C1 segment of cervical spinal cord (tissue), 14 donors: ENCODE measurements around the gene PSME3IP1.
"Not testable (repeated sequence)": the region's sequence is repeated elsewhere in the genome, so short reads cannot be mapped to it uniquely, and the experiment has no call there.

ENCODE experiments used
- DNase-seq, 14 donors: peaks; one replicate each; lab custom pipeline; 2025; lab: John Stamatoyannopoulos, UW

The PSME3IP1 gene

DNA sequence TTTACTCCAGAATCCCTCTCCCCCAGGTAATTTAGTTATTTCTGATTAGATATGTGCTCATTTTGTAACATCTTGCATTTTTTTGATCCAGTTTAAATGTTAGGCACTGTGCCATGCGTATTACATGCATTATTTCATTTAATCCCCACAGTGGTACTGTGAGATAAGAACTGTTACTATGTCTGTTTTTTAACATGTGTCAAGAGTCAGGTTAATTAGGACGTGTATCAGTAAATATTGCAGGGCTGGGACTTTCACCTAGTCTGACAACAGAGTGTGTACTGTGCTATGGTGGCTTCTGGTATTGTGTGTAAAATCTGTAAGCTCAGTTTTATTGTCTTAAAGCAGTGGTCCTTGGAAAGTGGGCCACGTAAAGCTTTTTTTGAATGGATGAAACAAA lies 10.9 kb upstream of the PSME3IP1 start:
- no peak for DNase-seq

DNA sequence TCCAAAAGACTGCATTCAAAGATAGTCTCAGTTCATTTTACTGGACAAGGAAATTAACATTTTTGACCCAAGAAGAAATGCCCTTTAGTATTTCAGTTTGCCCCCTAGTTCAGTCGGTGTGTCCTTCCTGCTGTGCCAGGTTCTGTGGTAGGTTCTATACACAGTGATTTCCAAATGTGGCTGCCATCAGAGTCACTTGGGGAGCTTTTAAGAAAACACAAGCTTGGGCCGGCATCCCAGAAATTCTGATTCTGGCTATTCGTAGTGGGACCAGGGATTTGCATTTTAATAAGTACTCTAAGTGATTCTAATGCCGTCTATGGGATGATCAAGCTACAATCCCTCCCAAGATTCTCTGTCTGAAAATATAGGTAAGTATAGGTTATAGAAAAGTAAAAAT lies 10.4 kb upstream of the PSME3IP1 start:
- peak in 3 of 14 donors; percentile 2 to 28 (median 6) for DNase-seq

DNA sequence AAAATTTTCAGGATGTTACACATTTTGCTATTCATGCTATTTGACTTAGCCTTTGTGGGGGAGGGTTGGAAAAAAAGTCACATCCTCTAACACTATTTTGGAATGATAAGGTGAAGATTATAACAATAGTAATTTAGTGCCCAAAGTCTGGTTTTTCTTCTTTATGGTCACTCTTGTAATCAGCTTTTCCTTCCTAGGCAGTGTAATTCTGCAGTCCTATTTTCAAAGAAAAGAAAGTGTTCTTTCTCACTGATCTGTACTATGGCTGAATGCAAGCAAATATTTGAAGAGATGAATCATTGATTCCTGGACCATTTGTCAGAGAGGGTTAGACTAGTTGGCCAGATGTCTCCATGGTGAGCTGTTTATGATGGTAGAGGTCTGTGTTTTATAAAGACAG lies 8.7 kb upstream of the PSME3IP1 start:
- DNase-seq, result no peak

DNA sequence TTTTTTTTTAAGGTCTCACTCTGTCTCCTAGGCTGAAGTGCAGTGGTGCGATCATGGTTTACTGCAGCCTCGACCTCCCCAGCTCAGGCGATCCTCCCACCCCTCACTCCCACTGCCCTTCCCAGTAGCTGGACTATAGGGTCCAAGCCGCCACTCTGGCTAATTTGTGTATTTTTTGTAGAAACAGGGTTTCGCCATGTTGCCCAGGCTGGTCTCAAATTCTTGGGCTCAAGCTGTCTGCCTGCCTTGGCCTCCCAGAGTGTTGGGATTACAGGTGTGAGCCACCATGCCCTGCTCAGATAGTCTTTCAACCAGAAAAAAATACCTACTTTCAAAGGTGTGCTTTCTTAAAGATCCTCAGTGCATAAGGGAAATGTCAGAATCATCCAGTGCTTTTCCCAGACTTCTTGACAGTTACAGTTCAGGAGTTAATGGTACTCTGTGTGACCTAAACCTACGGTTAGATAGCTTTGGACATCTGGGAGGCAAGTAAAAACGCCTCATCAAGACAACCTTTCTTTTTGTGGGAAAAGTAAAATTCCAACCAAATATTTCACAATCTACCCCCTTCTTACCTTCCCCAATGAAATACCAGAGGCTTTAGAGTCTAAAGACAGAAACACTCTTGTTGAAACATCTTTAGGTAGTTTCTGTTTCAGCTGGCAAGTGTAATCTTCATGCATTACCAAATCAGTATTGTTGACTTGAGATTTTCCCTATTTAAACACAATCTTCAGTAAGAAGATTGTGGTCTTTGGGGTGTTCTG lies 7.1 kb upstream of the PSME3IP1 start:
- no peak for DNase-seq

DNA sequence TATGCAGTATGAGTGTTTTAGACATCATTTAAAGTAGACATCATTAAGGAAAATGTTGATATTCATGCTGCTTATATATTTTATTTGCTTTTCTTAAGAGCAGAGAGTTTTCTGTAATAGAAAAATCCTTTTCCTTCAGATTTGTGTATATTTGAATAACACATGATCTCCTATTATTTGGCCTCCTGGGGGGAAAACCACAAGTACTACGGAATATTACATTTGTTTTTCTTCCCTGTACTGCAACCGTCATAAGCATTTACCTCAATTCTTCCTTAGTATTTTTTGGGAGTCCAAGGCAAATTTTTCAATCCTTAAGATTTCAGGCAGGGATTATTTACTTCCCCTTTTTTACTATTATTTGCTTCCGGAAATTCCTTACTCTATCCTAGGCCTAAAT lies 6.3 kb upstream of the PSME3IP1 start:
- no peak for DNase-seq

DNA sequence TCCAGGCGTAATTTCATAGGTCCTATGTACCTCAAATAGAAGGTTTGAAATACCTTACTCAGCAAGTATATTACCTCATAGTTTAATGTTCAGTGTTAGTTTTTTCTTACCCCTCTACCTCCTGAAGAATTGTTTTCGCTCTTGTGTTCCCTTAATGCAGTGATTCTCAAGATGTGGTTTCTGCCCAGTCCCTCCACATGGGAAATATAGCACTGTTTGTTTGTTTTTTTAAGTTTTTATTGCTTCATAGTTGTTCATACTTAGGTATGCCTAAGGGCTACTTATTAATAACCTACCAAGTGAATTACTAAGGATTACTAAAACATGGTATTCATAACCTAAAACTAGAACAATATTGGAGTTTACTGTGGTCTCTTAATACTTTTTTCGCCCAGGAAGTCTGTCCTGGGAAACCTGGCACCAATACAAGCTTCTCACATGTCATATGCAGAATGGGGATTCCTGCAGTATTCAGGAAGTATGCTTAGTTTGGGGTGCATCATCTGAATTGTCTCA lies 5.3 kb upstream of the PSME3IP1 start:
- DNase-seq, result no peak

DNA sequence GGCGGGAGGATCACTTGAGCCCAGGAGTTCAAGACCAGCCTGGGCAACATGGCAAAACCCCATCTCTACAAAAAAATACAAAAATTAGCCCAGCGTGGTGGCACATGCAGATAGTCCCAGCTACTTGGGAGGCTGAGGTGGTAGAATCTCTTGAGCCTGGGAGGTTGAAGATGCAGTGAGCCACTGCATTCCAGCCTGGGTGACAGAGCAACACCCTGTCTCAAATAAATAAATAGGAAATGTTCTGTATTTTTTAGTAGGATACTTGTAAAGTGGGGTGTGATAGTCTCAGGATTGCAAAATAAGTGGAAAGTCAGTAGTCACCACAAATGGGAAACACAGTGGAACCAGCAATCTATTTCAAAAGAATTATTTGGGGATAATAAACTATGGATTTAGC lies 4.3 kb upstream of the PSME3IP1 start:
- DNase-seq, result no peak

DNA sequence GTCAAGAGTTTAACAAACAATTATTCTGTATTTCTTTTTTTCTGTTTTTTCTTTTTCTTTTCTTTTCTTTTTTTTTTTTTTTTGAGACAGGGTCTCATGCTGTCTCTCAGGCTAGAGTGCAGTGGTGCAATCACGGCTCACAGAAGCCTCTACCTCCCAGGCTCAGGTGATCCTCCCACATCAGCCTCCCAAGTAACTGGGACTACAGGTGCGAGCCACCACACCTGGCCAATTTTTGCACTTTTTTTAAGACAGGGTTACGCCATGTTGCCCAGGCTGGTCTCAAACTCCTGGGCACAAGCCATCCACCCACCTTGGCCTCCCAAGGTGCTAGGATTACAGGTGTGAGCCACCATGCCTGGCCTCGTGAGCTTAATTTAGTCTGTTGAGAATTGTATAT lies 3.7 kb upstream of the PSME3IP1 start:
- DNase-seq, result not testable (repeated sequence)

DNA sequence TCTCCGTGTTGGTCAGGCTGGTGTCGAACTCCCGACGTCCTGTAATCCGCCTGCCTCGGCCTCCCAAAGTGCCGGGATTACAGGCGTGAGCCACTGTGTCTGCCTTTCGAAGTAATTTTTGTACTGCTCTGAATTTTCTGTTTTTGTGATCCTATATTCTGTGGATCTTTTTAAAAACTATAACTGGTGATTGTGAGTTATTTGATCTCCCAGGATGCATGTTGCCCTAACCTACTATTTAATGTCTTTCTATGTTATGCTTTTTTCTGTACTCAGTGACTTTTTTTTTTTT lies 2.8 kb upstream of the PSME3IP1 start:
- DNase-seq, result no peak

DNA sequence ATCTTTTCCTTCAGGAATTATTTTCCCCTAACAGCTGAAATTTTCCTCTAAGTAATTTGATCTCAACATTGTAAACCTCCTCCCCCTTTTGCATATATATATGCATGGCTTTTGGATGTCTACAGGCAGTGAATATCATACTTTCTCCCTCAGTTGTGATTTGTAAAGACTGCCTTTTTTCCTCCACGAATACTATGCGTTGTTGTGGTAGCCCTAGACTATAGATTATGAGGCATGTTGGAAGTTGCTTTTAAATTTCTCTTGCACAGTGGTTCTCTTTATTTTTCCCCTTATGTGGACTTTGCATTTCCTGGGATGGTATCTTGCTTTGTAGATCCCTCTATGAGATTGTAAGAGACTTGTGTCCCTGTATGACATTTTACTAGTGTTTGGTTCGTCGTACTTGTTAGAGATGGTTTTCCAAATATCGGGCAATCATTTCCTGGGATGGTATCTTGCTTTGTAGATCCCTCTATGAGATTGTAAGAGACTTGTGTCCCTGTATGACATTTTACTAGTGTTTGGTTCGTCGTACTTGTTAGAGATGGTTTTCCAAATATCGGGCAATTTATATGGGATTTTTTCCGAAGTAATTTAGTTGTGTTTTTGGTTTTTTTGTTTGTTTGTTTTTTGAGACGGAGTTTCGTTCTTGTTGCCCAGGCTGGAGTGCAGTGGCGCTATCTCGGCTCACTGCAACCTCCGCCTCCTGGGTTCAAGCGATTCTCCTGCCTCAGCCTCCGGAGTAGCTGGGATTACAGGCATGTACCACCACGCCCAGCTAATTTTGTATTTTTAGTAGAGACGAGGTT lies 2.3 kb upstream of the PSME3IP1 start:
- not testable (repeated sequence) for DNase-seq

DNA sequence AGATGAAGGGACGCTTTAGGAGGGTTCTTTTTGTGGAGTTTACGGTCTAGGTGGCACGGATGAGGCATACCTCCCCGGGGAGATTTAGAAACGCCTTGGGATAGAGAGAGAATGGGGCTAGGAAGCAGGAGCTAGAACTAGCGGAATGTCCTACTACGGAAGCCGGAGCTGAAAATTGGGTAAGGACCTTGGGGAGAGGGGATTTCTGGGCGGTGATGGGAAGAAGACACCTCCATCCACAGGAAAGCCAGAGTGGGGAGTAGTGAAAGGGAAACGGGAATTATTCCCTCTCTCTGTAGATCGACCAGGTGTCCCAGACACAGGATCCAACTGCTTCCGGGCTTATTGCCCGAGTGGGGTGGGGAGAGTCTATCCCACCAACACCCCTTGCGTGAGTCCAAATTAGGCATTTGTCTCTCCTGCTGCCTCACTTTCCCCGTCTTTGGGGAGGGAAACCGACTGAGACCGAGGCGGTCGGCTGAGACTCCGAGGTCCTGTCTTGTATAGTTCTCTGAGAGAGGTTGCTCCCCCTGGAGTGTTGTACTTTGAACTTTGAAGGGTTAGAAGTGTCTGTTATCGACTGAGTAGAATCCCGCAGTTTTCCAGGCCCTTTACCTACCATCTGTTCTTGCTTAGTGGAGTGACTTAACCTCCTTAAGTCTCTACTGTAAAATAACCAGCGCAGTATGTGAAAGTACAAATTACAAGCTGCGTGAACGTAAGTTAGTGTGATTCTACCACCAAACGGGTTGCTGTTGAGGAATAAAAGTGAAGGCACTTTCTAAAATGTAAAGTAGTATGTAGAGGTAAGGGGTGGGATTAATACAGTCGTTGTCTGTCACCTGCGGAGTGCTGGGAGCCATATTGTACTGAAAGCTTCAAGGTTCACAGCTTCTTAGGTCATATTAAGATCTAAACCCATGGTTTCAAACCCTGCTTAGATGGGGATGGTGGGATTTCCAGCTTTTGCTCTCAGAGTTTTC lies 1.3 kb upstream of the PSME3IP1 start:
- DNase-seq, result peak in 3 of 14 donors; percentile 9 to 53 (median 21)

DNA sequence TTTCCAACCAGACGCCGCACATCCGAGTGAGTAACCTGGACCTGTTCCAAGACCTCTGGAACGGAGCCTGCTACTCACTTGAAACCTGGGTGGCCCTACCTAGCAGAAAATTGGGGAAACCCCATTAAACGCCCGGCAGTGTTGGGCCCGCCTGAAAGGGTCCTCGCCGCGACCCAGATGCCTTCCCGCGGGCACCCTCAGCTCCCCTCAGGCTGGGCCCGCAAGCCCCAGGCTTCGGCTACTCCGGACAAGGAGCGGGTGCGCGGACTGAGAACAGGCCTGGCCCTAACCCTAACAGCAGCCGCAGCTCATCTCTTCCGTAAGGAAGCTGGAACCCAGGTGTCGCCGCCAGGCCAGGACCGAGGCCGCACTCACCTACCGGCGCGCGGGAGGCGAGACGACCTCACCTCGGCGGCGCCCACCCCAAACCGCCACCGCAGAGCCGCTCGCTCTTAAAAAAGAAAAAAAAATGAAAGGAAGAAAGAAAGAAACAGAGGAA lies 344 bp downstream of the PSME3IP1 start:
- DNase-seq, result peak in 10 of 14 donors; percentile 40 to 81 (median 62)

DNA sequence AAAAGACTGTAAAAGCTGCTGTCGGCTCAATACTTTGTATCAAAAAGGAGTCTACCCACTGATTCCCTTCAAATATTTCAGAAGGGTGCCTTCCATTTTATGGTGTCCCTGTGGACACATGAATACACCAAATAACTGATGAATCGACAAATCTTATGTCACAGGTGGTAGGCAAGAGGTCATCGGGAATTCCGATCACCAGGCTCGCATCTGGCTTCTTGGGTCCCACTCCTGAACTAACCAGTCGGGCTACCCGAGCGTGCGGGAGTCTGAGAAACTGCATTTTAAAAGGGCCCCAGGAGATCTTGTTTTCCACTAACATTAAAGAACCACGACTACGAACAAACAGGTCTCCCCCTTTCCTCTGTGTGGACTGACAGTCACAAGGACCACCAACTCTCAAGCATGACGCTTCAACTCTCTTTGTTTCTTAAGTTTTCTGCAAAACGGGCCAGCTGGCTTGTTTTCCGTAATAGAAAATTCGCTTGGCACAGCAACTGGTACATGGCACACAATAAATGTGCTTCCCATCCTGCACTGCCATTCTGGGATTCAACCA lies 873 bp downstream of the PSME3IP1 start:
- DNase-seq, result peak in 1 of 14 donors; percentile 53

DNA sequence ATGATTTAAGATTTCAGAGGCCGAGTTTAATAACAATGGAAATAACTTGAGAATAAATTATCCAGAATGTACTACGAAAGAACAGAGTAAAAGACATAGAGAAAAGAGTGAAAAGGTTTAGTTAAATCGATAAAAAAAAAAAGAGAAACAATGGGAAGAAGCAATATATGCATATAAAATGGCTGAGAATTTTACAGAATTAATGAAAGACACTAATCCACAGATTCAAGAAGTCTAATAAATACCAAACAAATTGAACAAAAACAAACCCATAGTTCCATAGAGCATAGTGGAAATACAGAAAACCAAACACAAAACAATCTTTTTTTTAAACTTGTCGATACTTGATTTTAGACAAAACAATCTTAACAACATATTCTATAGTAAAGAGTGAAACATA lies 1.7 kb downstream of the PSME3IP1 start:
- no peak for DNase-seq

DNA sequence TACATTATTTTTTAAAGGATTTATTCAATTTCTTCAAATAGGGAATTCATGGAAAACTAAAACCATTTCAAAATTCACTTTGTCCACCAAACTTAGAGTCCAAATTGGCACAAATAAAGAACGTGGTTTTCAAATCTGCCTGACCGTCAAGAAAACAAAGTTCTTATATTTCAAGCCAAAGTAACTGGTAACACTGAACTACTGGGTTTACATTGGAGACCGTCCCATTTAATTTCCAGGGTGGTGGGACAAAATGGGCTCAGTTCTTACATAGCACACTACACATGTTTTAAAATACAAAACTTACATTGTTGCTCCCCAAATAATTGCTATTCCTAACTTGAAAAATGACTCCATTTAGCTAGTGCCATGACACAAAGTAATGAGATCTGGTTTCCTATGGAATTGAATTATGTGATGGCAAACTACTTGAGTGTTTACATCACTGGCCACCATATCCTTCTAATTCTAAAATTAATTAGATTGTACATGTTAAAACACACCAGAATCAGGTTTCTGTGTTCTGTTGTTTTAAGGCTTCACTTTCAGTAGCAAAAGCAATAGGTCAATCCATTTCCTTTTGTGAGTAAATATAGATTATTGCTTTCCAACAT lies 6.5 kb downstream of the PSME3IP1 start:
- DNase-seq, result no peak

DNA sequence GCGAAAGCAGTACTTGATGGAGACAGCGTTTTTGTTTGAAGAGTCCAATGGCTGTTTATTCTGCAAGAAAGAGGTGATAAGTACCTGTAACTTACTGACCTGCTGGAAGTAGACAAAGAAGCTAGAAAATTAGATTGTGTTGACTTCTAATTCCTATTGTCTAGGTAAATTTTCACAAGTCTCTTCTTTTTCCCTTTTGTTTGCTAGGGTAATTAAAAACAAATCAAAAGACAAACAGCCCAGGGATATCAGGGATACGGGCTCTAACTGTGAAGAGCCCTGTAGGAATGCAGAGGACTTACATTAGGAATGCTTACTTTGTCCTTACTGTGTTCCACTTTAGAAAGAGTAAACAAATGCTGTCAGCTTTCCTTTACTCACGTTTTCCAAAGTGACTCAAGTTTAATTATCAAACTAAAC lies 7.0 kb downstream of the PSME3IP1 start:
- DNase-seq, result no peak

DNA sequence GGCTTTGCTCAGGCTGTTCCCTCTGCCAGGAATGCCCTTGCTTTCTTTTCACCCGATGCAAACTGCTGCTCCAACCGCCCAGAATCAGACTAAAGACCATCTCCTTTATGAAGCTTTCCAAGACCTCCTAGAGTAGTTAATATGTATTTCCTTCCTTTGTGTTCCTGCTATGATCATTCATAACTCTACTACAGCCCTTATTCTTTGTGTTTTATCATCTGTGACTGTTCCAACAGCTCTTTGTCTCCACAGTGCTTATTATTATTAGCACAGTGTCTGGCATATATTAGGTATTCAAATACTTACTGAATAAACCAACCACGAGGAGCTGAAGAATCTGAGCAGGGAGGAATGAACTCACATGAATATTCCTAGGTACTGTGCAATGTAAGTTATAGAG lies 7.6 kb downstream of the PSME3IP1 start:
- DNase-seq, result no peak

DNA sequence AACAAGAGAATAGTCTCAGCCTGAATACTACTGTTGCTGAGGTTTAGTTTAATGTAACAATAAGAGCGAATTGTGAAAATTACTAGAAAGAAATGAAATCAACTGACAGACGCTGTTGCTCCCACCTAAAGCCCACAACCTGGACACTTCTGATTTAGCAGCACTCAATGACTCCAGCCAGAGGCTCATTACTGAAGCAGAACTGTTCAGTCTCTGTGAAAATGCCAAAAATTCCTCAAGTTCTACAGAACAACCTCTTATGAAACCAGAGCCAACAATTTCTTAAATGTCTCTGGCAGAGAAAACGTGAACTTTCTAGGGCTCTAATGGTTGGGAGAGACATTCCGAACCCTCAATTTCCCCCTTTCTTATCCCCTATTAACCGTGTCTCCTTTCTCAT lies 9.9 kb downstream of the PSME3IP1 start:
- no peak for DNase-seq

DNA sequence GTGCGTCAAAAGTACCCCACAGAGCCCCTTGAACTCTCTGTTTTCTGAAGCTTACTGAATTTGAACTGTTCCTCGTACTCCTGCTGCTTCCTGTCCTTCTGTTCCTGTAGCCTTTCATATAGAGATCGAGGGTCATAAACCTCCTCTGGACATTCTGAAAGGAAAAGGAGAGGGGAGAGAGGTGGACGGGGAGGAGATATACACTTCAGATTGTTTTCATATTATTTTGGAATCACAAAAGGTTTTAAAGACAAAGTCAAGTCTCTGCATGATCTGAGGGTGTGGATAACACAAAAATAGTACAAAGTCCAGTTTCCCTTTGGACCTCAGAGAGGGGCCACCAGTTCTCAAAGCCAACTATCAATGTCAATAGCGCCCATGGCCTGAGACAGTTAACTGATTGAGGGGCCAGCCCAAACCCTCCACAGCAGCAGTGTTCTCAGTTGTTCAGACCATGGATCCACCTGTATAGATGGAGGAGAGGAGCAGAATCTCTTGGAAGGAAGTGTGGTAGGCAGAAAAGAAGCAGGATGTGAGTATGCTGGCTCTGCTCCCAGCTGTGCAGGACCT lies 13.0 kb downstream of the PSME3IP1 start:
- DNase-seq, result no peak

DNA sequence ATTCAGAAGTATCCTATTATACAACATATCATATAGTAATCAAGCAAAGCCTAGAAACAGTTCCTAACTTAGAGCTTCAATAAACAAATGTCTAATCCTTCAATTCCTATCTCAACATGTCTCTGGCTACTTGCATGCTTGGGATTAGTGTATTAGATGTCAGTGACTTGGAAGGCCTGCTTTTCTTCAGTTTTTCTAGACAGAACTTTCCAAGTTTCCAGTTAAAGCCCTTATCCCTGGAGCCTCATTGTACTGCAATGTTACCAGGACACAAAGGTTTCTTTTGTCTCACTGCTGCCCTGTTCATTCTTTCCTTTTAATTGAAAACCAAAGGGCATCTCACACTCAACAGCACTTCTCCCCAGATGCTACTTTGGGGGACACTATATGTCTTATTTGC lies 16.5 kb downstream of the PSME3IP1 start:
- DNase-seq, result no peak
